Prostate gland (tissue), 2 donors: Measurements from ENCODE around the gene ZBTB43.

Experiments used
- CTCF ChIP-seq, 4 experiments: fragments of 200-600 bp in 2 of 4; fragments of 450-650 bp in 2 of 4; sonication (generic) in 2 of 4; IDR thresholded peaks; 1 replicate in 3 of 4; 2 replicates in 1 of 4; pipeline ENCODE4 v1.5.1; 2016 to 2019; ENCODE audit warnings: antibody characterized with exemption in 4 of 4, mild to moderate bottlenecking in 2 of 4, moderate library complexity in 2 of 4
- POLR2A ChIP-seq: fragments of 450-650 bp; IDR thresholded peaks from one replicate; pipeline ENCODE4 v1.6.1; 2016; ENCODE audit warnings: antibody characterized with exemption, mild to moderate bottlenecking
- POLR2AphosphoS5 ChIP-seq: sonication (generic); formaldehyde crosslinking; IDR thresholded peaks from one replicate; pipeline ENCODE4 v1.6.1; 2017; ENCODE audit warnings: antibody characterized with exemption

GRCh38 chr9:126880226-126880946, 75.5 kb downstream of the ZBTB43 start:
- TF ChIP-seq CTCF (IDR thresholded peaks at IDR 0.05), result no peak
- no peak for TF ChIP-seq POLR2A
- no peak for TF ChIP-seq POLR2AphosphoS5
